ENCODE measurements around the gene ELFN2. TPM values are rescaled to one million over a fixed set of nuclear protein-coding genes. Genes with fewer than 3 reads are reported as not detected.

The ELFN2 gene
- total and polyA plus RNA-seq, 2 of the 13 experiments (the other 11 are each of a cell fraction or from before 2014, with no cell fraction given): 0.01 TPM; not detected in 1

DNA sequence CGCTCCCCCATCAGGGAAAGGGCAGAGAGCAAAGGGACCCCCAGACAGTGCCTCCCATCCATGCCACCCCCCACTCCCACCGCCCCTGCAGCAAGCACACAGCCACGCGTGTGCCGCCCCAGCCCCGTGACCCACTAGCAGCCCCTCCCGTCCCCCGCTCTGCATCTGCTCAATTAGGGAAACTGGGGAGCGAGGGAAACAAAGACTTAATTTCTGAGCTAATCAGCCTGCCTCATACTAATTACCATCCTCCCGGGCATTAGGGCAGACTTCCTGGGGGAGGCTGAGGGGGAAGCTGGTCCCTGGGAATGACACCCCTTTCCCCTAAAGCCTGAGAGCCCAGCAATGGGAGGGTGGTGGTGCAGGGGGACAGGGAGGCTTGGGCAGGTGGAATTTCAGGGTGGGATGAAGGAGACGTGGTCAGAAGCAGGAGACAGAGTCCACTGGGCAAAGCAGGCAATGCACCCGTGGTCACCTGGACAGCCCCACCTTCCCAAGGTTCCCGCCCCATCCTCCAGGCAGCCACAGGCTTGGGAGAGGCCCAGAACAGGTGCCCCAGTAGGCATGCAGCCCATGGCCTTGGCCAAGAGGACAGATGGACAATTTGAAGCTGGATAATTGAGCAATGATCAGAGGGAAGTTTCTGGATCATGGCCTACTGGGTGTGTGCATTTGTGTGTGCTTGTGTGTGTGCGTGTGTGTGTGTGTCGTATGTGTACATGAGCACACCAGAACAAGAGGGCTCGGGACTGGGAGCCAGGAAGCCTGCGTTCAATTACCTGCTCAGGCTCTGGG, 20.6 kb downstream of the ELFN2 start:
- CTCF ChIA-PET (ENCODE audit: low intra/inter-chr PET ratio, low total read pairs): no interaction called here
- intact Hi-C loops (cut with micrococcal nuclease; ENCODE audit: unreplicated experiment): no loop called here
- no peaks in the 10 kb centered on the region for H3K36me3 ChIP-seq (replicated peaks in 1 of 2; ENCODE audit: control insufficient read depth in 1 of 2, insufficient read depth in 2 of 2, low read length in 2 of 2)
- WGBS (ENCODE audit: low lambda C conversion rate): 50% methylated on average over 13 of the region's 17 CpGs
- POLR2A ChIA-PET: no interaction called here
- FAIRE-seq: no peak
- no TSS peak for BruUV-seq (replicated peaks)
- no peak overlapping the region for H3K4me3 ChIP-seq (replicated peaks in 1 of 3; ENCODE audit: insufficient read depth in 1 of 3, low read depth in 2 of 3, low read length in 3 of 3)
- no peaks in the 10 kb centered on the region for H3K9me3 ChIP-seq (ENCODE audit: low read length)
- H3K9ac ChIP-seq (ENCODE audit: insufficient read depth, low read depth, low read length): no peak overlapping the region
- H3K79me2 ChIP-seq (ENCODE audit: insufficient read depth, low read length): no peaks in the 10 kb centered on the region
- H3K27me3 ChIP-seq (ENCODE audit: control insufficient read depth in 1 of 2, insufficient read depth in 2 of 2, low read length in 2 of 2): peaks cover 7 to 35% of the 10 kb centered on the region in 2 experiments
- in situ Hi-C loops (cut with HindIII; ENCODE audit: extremely low pct_ligation_motif_present, low pct_unique_long_range_greater_than_20kb): no loop called here
- H4K20me1 ChIP-seq (ENCODE audit: insufficient read depth, low read length): no peaks in the 10 kb centered on the region
- H3K4me1 ChIP-seq (ENCODE audit: insufficient read depth, low read length): no peaks in the 10 kb centered on the region
- no peak overlapping the region for H3K27ac ChIP-seq (ENCODE audit: extremely low read length, insufficient read depth, low read length)
- ATAC-seq: no peak
- no peak overlapping the region for H2AFZ ChIP-seq (ENCODE audit: low read length)
- no peak overlapping the region for H3K4me2 ChIP-seq (ENCODE audit: low read depth, low read length)
- no peak for DNase-seq (ENCODE audit: low spot score)
- TF ChIP-seq AFF4 (CRISPR knock-in tag; IDR thresholded peaks at IDR 0.05) (no peak), ETV5 (CRISPR knock-in tag; IDR thresholded peaks at IDR 0.05; ENCODE audit: borderline replicate concordance) (no peak), BRD4 (CRISPR knock-in tag; IDR thresholded peaks at IDR 0.05) (no peak), HOXD1 (CRISPR knock-in tag; IDR thresholded peaks at IDR 0.05) (no peak), KLF6 (CRISPR knock-in tag; IDR thresholded peaks at IDR 0.05) (no peak), ZBTB42 (CRISPR knock-in tag; IDR thresholded peaks at IDR 0.05) (no peak), ZNF225 (CRISPR knock-in tag; IDR thresholded peaks at IDR 0.05) (no peak), ZBTB40 (IDR thresholded peaks at IDR 0.05) (no peak), ZBTB40 (CRISPR knock-in tag; IDR thresholded peaks at IDR 0.05) (no peak), NFIC (IDR thresholded peaks at IDR 0.05; ENCODE audit: low read length) (no peak)

Measured in HepG2 (cell line).